ENCODE measurements around the gene TWIST2.

GRCh38 chr2:238942080-238942725, 94.3 kb downstream of the TWIST2 start:
- TF ChIP-seq EZH2 (IDR thresholded peaks at IDR 0.05; ENCODE audit: low read depth) = no peak
- TF ChIP-seq, protein P1, sequence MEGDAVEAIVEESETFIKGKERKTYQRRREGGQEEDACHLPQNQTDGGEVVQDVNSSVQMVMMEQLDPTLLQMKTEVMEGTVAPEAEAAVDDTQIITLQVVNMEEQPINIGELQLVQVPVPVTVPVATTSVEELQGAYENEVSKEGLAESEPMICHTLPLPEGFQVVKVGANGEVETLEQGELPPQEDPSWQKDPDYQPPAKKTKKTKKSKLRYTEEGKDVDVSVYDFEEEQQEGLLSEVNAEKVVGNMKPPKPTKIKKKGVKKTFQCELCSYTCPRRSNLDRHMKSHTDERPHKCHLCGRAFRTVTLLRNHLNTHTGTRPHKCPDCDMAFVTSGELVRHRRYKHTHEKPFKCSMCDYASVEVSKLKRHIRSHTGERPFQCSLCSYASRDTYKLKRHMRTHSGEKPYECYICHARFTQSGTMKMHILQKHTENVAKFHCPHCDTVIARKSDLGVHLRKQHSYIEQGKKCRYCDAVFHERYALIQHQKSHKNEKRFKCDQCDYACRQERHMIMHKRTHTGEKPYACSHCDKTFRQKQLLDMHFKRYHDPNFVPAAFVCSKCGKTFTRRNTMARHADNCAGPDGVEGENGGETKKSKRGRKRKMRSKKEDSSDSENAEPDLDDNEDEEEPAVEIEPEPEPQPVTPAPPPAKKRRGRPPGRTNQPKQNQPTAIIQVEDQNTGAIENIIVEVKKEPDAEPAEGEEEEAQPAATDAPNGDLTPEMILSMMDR (conservative IDR thresholded peaks at IDR 0.05) = no peak
